Liver (tissue), 9 donors: ENCODE measurements around the gene MEIS2. TPM values are rescaled to one million over a fixed set of nuclear protein-coding genes. Genes with fewer than 3 reads are reported as not detected.

Experiments
- DNase-seq: peaks from one replicate; pipeline ENCODE4 v3.0.0-alpha.2; 2017; ENCODE audit warnings: low spot score
- H3K27ac ChIP-seq, 2 donors: one replicate each; pipeline ENCODE4 v1.7.0; 2013; ENCODE audit warnings: inconsistent platforms in 2 of 2, low read length in 2 of 2, control low read depth in 1 of 2, low read depth in 1 of 2, mild to moderate bottlenecking in 1 of 2
- H3K27me3 ChIP-seq, 4 donors: one replicate each; pipeline versions ENCODE4 v1.6.1 to v1.7.0; 2013; ENCODE audit warnings: low read length in 3 of 4, inconsistent platforms in 1 of 4, mild to moderate bottlenecking in 1 of 4, moderate library complexity in 1 of 4; ENCODE audit not compliant: control insufficient read depth in 4 of 4, insufficient read depth in 4 of 4
- H3K36me3 ChIP-seq, 4 donors: one replicate each; pipeline versions ENCODE4 v1.6.1 to v1.7.0; 2013; ENCODE audit warnings: low read length in 3 of 4, mild to moderate bottlenecking in 3 of 4, low read depth in 1 of 4, moderate library complexity in 1 of 4; ENCODE audit not compliant: control insufficient read depth in 4 of 4, insufficient read depth in 3 of 4
- H3K4me1 ChIP-seq, 4 donors: one replicate each; pipeline versions ENCODE4 v1.6.1 to v1.7.0; 2013; ENCODE audit warnings: low read length in 3 of 4, mild to moderate bottlenecking in 3 of 4, moderate library complexity in 1 of 4; ENCODE audit not compliant: control insufficient read depth in 4 of 4, insufficient read depth in 4 of 4
- H3K4me3 ChIP-seq, 3 donors: one replicate each; pipeline versions ENCODE4 v1.6.1 to v1.7.0; 2013; ENCODE audit warnings: low read length in 3 of 3, control low read depth in 1 of 3, low read depth in 1 of 3, mild to moderate bottlenecking in 1 of 3
- H3K9ac ChIP-seq, 2 donors: one replicate each; pipeline ENCODE4 v1.7.0; 2013; ENCODE audit warnings: low read length in 2 of 2, mild to moderate bottlenecking in 2 of 2, moderate library complexity in 2 of 2, control low read depth in 1 of 2, low read depth in 1 of 2
- H3K9me3 ChIP-seq, 4 donors: one replicate each; pipeline versions ENCODE4 v1.6.1 to v1.7.0; 2013; ENCODE audit warnings: low read length in 3 of 4; ENCODE audit not compliant: control insufficient read depth in 4 of 4
- ATF3 ChIP-seq: IDR thresholded peaks from 2 replicates; pipeline ENCODE4 v1.6.1; 2016; ENCODE audit warnings: antibody characterized with exemption
- CTCF ChIP-seq: fragments of 150-350 bp; IDR thresholded peaks from 2 replicates; pipeline ENCODE4 v1.5.1; 2017; ENCODE audit warnings: improper control_type of control experiment, low read depth, low read length; ENCODE audit not compliant: missing input control
- FOXA1 ChIP-seq: IDR thresholded peaks from 2 replicates; pipeline ENCODE4 v1.6.1; 2016; ENCODE audit warnings: antibody characterized with exemption
- GABPA ChIP-seq, 2 donors: IDR thresholded peaks in 1 of 2; conservative IDR thresholded peaks in 1 of 2; 2 replicates each; pipeline ENCODE4 v1.6.1; 2016; ENCODE audit warnings: antibody characterized with exemption in 2 of 2, mild to moderate bottlenecking in 1 of 2, moderate library complexity in 1 of 2
- HNF4A ChIP-seq, 2 donors: conservative IDR thresholded peaks; 2 replicates each; pipeline ENCODE4 v1.6.1; 2016; ENCODE audit warnings: antibody characterized with exemption in 2 of 2, mild to moderate bottlenecking in 2 of 2
- HNF4G ChIP-seq: IDR thresholded peaks from 2 replicates; pipeline ENCODE4 v1.6.1; 2016; ENCODE audit warnings: antibody characterized with exemption
- RAD21 ChIP-seq, 2 donors: IDR thresholded peaks; 2 replicates each; pipeline ENCODE4 v1.6.1; 2016; ENCODE audit warnings: antibody characterized with exemption in 2 of 2, mild to moderate bottlenecking in 2 of 2
- REST ChIP-seq: IDR thresholded peaks from 2 replicates; pipeline ENCODE4 v1.6.1; 2016; ENCODE audit warnings: antibody characterized with exemption, mild to moderate bottlenecking
- RXRA ChIP-seq, 2 donors: IDR thresholded peaks; 2 replicates each; pipeline ENCODE4 v1.6.1; 2017 to 2018; ENCODE audit warnings: antibody characterized with exemption in 2 of 2, mild to moderate bottlenecking in 1 of 2
- SP1 ChIP-seq: IDR thresholded peaks from 2 replicates; pipeline ENCODE4 v1.6.1; 2018; ENCODE audit warnings: antibody characterized with exemption, mild to moderate bottlenecking
- TAF1 ChIP-seq: conservative IDR thresholded peaks from 2 replicates; pipeline ENCODE4 v1.6.1; 2016; ENCODE audit warnings: antibody characterized with exemption, mild to moderate bottlenecking
- YY1 ChIP-seq: IDR thresholded peaks from 2 replicates; pipeline ENCODE4 v1.6.1; 2016; ENCODE audit warnings: antibody characterized with exemption, mild to moderate bottlenecking
- polyA plus RNA-seq, 2 donors: library from polyadenylated mRNA; stranded (reverse) in 1 of 2; unstranded in 1 of 2; fragments of 200-250 nt in 1 of 2; fragments of >200 nt in 1 of 2; fragmentation: Nextera tagmentation in 1 of 2; extraction: Ambion mirVana in 1 of 2; gene quantifications; one replicate each; pipeline versions ENCODE4 v1.2.1 to v1.2.3, GENCODE V29; 2013 to 2015
- total RNA-seq, 2 donors: library from RNA; depleted of rRNA; stranded (reverse); fragments of >200 nt; gene quantifications; one replicate each; pipeline ENCODE4 v1.2.3, GENCODE V29; 2014
- TF ChIP-seq, protein P1 (sequence below): IDR thresholded peaks from 2 replicates; pipeline ENCODE4 v1.6.1; 2016; ENCODE audit warnings: antibody characterized with exemption
- TF ChIP-seq, protein P2 (sequence below): IDR thresholded peaks from 2 replicates; pipeline ENCODE4 v1.6.1; 2016; ENCODE audit warnings: antibody characterized with exemption
- donor health status: healthy.
- donor health status: healthy.
- donor health status: healthy.
- donor health status: healthy.
- donor health status: healthy.

Gene MEIS2
- total and polyA plus RNA-seq, 4 donors, result 3.9 to 12.6 (median 7.6) TPM

- no peak for TF ChIP-seq REST
These were observed 50.0 kb downstream of the MEIS2 start (continued) for GRCh38 chr15:37050345-37050744.

DNA sequence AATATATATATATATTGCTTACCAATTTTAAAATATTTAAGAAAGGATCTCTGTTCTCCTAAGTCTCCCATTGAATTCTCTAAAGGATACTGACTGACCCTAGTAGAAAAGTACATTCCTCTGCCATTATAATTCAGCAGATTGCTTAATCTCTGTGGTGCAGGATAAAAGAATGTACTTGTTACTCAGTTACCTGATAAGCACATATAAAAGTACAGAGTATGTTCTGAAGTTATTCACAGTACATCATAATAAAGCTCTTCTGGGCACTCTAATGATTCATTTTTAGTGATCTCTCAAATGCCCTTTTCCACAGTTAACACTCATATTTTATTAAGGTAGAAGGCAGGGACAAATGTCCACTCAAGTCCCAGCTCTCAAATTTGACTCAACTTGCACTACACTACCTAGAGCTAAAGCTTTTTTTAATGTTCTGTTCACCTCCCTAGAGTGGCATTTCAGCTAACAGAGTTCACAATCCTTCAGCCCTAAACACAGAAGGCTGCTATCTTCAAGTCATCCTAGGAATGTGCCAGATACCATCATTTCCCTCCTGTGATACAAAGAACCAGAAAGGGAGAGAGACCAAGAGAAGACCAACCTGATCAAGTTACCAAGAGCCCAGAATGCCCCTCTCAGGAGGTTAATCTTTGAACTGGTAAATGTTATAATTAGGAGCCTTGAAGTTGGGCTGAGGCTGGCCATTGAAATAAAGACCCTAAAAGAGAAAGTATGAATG, 53.3 kb downstream of the MEIS2 start:
- Histone ChIP-seq H3K36me3 (no peaks in the 10 kb centered on the region), H3K9ac (no peak overlapping the region), H3K9me3 (no peaks in the 10 kb centered on the region), H3K27me3 (no peaks in the 10 kb centered on the region), H3K4me1 (no peaks in the 10 kb centered on the region), H3K4me3 (no peak overlapping the region), H3K27ac (no peak overlapping the region)
- TF ChIP-seq, protein P1, sequence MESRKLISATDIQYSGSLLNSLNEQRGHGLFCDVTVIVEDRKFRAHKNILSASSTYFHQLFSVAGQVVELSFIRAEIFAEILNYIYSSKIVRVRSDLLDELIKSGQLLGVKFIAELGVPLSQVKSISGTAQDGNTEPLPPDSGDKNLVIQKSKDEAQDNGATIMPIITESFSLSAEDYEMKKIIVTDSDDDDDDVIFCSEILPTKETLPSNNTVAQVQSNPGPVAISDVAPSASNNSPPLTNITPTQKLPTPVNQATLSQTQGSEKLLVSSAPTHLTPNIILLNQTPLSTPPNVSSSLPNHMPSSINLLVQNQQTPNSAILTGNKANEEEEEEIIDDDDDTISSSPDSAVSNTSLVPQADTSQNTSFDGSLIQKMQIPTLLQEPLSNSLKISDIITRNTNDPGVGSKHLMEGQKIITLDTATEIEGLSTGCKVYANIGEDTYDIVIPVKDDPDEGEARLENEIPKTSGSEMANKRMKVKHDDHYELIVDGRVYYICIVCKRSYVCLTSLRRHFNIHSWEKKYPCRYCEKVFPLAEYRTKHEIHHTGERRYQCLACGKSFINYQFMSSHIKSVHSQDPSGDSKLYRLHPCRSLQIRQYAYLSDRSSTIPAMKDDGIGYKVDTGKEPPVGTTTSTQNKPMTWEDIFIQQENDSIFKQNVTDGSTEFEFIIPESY, result no peak
- TF ChIP-seq REST (no peak), YY1 (no peak), RAD21 (IDR thresholded peaks at IDR 0.05) (no peak), GABPA (IDR thresholded peaks at IDR 0.05 in 1 of 2, conservative IDR thresholded peaks at IDR 0.05 in 1 of 2) (no peak), CTCF (no peak), FOXA1 (no peak), HNF4G (no peak), RXRA (IDR thresholded peaks at IDR 0.05) (no peak), ATF3 (no peak), HNF4A (conservative IDR thresholded peaks at IDR 0.05) (no peak), TAF1 (no peak), SP1 (no peak)
- TF ChIP-seq, protein P2, sequence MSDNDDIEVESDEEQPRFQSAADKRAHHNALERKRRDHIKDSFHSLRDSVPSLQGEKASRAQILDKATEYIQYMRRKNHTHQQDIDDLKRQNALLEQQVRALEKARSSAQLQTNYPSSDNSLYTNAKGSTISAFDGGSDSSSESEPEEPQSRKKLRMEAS, result no peak
- DNase-seq, result no peak
